ENCODE results near the gene KDM5B.
A peak's percentile ranks its signal among the peaks of the same experiment; 100 is the strongest.

Gene KDM5B

DNA sequence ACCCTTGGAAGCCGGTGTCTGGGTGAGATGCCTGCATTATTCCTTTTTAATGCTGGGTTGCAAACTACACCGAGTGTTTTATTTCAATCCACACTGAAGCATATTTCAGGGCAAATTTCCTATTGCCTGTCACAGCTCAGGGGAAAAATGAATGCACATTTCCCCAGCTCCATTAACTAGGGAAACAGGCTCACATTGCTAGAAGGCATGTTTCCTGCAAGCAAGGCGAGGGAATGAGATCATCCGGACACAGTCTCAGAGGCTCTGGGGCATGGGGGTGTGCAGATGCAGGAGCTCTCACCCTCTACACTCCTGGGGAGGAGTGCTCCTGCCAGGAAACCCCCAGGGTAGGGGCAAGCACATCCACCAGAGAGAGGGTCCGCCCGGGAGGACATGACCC lies 122.6 kb downstream of the KDM5B start:
- DNase-seq: no peak

DNA sequence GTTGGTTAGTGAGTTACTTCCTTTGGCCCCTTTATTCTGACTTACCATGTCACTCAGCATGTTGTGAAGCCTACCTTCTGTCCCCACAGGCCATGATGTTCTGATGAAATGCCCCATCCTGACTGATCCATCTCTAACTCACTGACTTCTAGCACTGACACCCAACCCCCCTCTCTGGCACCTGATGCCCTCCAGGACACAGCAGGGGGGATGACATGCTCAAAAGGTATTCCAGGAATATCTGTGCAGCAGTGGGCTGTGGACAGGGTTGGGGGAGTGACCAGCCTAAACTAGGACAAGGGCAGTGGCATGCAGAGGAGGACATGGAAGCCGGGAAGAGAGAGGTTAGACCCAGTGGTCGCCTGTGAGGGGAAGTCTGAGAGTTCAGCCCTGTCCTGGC lies 123.5 kb downstream of the KDM5B start:
- no peak for DNase-seq

DNA sequence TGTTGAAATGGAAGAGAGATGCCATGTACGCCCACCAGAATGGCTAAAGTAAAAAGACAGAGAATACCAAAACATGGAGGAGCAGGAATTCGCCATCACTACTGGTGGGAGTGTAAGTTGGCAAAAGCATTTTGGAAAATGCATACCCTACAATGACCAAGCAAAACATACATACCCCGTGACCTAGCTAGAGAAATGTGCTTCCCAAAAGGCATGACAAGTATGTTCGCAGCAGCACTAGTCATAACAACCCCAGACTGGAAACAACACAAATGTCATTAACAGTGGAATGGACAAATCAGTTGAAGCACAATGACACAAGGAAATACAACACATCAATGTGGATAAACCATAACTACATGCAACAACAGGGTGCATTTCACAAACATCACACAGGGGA lies 125.2 kb downstream of the KDM5B start:
- DNase-seq: peak; percentile 3

GRCh38 chr1:202682477-202682876 lies 125.7 kb downstream of the KDM5B start:
- DNase-seq: no peak

DNA sequence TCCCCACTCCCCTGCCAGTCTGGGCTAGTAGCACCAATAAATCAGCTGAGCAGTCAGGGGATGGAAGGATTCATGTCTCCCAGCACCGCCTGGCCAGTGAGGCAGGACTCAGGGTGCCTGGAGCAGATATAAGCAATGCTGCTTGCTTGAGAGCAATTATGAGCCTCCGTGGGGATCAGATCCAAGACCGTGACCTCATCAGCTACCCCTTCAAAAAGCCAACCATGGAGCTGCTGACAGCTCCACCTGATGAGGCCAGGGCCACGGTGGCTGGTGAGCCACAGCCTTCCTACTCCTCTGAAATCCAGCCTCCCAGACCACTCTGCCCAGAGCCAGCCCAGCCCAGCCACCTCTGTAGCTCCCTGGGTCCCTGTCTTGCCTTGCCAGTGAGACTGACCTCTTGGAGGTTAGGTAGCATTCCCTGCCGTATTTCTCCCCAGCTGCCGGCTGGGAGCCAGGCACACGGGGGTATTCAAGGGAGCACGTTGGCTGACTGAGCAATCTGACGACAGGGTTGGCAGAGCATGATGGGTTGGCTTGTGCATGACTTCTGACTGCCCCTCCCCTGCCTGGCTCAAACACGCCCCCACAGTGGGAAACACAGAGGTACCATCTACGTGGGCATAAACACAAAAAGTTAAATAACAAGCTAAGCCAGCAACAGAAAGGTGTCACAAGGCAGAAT lies 126.3 kb downstream of the KDM5B start:
- DNase-seq: no peak

- no peak for DNase-seq
Observed at GRCh38 chr1:202680586-202681352, 127.5 kb downstream of the KDM5B start.

DNA sequence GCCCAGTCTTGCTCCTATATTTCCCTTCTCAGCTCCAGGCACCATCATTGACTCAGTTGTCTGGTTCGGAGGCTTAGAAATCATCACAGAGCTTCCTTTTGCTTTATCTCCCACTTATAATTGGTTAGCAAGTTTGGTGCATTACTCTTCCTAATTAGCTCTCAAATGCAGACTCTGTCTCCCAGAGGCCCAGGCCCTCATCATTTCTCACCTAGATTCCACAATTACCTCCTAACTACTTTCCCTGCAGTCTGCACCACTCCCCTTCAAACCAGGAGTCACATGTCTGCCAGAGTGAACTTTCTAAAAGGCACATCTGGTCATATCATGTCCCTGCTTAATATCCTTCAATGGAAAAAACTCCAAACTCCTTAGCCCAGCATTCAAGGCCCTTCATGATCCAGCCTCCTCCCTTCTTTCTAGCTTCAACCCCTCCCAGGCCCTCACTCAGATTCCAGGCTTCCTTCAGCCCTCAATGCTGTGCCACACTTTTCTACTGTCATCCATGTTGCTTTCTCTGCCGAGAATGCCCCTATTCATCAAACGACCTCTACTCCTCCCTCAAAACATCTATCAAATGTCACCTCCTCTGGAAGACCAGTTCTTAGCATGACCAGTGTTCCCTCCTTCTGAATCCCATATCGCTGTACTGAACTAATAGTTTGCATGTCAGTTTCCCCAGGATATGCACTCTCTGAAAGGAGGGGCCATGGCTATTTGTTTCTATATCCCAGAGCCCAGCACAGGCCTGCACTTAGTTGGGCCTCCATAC lies 128.6 kb downstream of the KDM5B start:
- no peak for DNase-seq

DNA sequence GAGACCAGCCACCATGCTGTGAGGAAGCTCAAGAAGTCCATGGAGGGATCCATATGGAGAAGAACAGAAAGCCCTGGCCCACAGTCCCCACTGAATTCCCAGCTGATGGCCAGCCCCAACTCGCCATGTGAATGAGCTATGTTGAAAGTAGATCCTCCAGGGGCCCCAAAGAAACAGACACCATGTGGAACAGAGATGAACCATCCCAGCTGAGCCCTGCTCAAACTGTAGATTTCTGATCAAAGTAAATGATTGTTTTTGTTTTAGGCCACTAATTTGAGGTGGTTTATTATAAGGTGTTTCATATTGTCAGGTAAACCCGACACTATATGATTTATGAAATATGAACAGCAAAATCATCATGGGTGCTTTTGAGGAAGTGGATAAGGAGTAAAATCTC lies 130.8 kb downstream of the KDM5B start:
- no peak for DNase-seq
